Measurements from ENCODE around the gene USP22. TPM values are rescaled to one million over a fixed set of nuclear protein-coding genes. Genes with fewer than 3 reads are reported as not detected.

USP22 gene
- total and polyA plus RNA-seq, 2 of the 8 experiments (the other 6 are each of a cell fraction or from before 2014, with no cell fraction given), result 221 to 316 TPM

DNA sequence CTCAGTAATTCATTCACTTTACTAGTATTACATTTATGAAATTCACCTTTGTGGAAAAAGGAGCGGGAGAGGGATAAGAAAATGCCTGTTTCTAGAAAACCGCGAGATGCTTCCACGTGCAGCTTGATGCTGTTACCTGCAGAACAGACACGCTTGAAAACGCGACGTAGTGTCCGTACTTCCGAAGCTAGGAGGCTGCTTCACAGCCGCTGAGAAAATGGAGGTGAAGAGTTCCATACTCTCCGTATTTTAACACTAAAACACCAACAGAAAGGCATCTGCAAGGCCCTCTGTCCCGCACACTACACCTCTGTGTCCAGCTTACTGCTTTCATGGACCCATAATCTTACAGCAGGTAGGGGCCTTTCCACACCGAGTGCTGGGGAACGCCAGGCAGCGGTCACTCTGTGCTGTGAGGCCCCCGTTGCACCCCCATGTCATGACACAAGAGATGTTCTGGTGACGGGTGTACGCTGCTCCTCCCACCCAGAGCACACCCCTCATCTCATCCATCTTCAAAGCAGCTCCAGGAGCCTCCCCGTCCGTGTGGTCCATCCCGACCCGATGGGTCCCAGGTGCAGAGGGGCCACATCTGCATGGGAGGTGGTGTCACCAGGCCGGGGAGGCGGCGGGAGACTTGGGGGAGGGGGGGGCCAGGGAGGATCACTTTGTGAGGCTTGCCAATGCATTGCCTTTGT is 40.4 kb downstream of the USP22 start (continued):
- TF ChIP-seq SUZ12 (IDR thresholded peaks at IDR 0.05; ENCODE audit: low read length) (no peak), TAF1 (IDR thresholded peaks at IDR 0.05; ENCODE audit: low read depth, low read length) (no peak)

All from H1 (cell line).